Epithelial cell of prostate (primary cell): ENCODE results near the gene ZNF534.
A peak's percentile ranks its signal among the peaks of the same experiment; 100 is the strongest.
"Not testable (repeated sequence)": the region's sequence is repeated elsewhere in the genome, so short reads cannot be mapped to it uniquely, and the experiment has no call there.

Experiments
- DNase-seq: peaks from one replicate; pipeline ENCODE4 v3.0.0-alpha.2; 2011; ENCODE audit warnings: low read depth, low spot score
- H3K27ac ChIP-seq: fragments of 450-650 bp; 2 replicates; pipeline ENCODE4 v1.5.1; 2017; ENCODE audit warnings: mild to moderate bottlenecking

The ZNF534 gene

DNA sequence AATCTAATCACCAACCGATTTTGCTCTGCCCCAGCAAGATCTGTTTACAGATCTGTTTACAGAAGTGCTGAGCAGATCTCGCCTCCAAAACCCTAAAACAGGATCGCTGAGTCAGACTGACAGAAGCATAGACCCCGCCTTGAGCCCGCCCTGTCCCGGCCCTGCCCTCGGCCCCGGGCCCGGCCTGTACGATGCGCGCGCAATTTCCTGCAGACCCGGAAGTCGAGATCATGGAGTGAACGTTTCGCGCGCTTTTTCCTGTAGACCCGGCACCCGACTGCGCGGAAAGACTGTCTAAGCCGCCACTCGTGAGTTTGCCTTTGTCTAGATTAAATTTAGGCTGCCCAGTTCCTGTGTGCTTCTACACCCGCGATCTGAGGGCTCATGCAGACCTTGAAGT, at the start of gene ZNF534:
Gene ZNF534 (plus strand): TSS at position 212 of the 400 bp plus-strand sequence. CDS start 2,327 bp downstream, outside the sequence.
- DNase-seq, result no peak

DNA sequence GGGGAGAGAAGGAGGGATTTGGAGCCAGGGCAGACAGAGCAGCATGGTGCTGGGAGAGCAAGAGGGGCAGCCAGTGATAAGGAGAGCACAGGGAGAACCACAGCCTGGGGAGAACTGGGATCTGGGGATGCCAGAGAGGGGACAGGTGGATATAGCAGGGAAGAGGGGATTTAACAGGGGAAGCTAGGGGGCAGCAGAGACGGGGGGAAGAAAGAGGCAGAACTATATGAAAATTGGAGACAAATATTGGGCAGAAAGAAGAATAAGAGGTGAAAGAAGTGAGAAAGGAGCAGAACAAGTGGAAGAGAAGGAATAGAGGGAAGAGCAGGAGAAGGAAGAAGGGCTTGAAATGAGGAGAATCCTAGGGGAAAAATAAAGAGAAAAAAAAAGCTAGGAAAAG, 37.8 kb upstream of the ZNF534 start:
- DNase-seq, result no peak
- H3K27ac ChIP-seq, result no peak overlapping the region

More for the DNA sequence above, at the start of gene ZNF534:
- H3K27ac ChIP-seq, result no peak within 1 kb of the TSS

DNA sequence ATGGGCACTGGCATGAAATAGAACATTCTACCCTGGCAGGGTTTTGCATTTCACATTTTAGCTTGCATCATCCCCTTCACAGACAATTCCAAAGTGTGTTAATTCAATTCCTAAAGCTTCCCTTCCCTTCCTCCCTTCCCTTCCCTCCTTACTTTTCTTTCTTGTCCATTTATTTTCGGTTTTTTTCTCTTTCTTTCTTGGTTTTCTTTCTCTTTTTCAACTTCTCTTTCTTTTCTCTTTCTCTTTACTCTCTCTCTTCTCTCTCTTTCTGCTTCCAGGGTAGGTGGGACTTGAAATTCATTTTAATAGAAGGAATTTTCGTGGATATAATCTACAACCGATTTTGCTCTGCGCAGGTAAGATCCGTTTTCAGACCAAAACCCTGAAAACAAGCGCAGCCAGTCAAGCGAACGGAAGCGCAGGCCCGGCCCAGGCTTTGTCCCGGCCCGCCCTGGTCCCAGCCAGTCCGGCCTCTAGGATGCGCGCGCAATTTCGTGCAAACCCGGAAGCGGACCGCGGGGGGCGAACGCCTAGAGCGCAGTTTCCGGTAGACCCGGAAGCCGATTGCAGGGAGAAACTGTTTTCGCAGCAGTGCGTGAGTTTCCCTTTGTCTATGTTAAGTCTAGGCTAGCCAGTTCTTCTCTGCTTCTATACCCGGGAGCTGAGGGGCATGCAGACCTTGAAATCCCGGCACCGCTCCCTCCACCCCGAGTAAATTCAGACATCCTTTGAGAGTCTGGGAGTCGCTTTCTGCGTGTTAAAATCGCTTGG, 31.5 kb upstream of the ZNF534 start, which contains the start of gene ZNF528:
Gene ZNF528 (plus strand): TSS at position 540 of the 771 bp plus-strand sequence. CDS start 4,165 bp downstream, outside the sequence.
- DNase-seq, result peak; percentile 40
- peak within 1 kb of the TSS; percentile 77 for H3K27ac ChIP-seq

GRCh38 chr19:52398081-52398441, 30.9 kb upstream of the ZNF534 start:
- DNase-seq, result no peak

GRCh38 chr19:52410276-52410675, 18.7 kb upstream of the ZNF534 start:
- DNase-seq, result no peak

More at GRCh38 chr19:52398081-52398441, 30.9 kb upstream of the ZNF534 start:
- peak overlapping the region; percentile 77 for H3K27ac ChIP-seq

GRCh38 chr19:52415711-52416110, 13.2 kb upstream of the ZNF534 start:
- DNase-seq, result no peak

More at GRCh38 chr19:52410276-52410675, 18.7 kb upstream of the ZNF534 start:
- H3K27ac ChIP-seq, result no peak overlapping the region

GRCh38 chr19:52442179-52442578, 13.2 kb downstream of the ZNF534 start:
- H3K27ac ChIP-seq, result no peak overlapping the region

More at GRCh38 chr19:52415711-52416110, 13.2 kb upstream of the ZNF534 start:
- H3K27ac ChIP-seq, result no peak overlapping the region

DNA sequence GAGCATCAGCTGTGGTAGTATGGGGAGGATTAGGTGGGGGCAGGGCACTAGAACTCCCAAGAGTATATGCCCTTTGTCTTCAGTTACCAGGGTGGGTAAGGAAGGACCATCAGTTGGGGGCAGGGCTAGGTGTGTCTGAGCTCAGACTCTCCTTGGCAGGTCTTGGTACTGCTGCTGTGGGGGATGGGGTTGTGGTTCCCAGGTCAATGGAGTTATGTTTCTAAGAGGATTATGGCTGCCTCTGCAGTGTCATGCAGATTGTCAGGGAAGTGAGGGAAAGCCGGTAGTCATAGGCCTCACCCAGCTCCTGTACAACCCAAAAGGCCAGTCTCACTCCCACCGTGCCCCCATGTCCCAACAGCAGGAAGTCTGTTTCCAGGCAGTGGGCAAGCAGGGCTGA, 15.6 kb downstream of the ZNF534 start:
- no peak overlapping the region for H3K27ac ChIP-seq
- DNase-seq, result no peak

More at GRCh38 chr19:52442179-52442578, 13.2 kb downstream of the ZNF534 start:
- DNase-seq, result no peak

DNA sequence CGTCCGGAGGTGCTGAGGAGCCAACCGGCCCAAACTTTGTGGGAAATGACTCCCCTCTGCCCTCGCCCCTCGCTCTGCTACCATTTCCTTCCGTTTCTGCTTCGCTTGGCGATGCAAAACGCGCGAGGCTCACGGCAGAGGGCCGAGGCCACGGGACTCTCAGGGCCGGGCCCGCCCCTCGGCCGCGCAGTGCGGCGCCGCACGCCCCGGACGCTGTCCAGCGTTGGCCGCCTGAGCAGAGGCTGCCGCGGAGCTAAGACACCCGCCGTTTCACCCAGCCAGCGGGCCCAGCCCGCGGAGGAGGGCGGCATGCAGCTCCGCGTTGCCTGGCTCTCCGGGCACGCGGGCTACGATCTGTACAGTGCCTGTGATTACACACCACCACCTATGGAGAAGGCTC, 22.3 kb downstream of the ZNF534 start:
- H3K27ac ChIP-seq, result no peak overlapping the region
- no peak for DNase-seq

DNA sequence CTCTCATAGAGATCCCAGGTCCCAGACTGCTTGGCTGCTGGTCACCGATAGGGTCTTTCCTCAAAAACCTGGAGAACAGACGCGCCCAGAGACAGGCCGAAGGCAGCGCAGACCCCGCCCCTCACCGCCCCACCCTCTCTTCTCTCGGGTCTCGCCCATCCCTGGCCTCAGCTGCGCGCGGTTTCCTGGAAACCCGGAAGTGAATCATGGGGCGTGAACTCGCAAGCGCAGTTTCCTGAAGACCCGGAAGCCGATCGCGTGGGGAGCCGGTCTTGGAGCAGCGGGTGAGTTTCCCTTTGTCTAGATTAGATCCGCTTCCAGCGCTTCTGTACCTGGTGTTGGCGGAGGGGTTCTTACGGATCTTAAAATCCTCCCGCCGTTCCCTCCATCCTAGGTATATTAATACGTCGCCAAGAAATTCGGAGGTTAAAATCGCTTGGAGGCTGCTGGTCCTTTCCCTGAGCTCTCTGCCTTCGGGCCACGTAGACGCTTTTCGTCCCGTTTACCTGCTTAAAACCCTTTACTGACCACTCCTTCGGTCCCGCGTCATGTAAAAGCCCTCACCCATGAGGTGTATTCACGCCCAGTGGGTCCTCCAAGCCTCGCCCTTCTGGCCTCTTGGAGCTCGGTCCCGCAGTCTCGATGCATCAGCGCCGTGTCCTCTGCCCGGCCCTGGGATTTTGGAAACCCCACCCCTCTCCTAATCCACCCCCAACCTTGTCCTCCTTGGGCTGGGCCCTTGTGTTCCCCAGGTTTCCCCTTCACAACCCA, 24.6 kb downstream of the ZNF534 start, which contains the start of gene ZNF578:
Gene ZNF578 (plus strand): TSS at position 230 of the 771 bp plus-strand sequence. CDS start 48,293 bp downstream, outside the sequence.
- DNase-seq, result peak; percentile 31
- peak within 1 kb of the TSS; percentile 47 for H3K27ac ChIP-seq

GRCh38 chr19:52464798-52465470, 36.0 kb downstream of the ZNF534 start:
- H3K27ac ChIP-seq, result no peak overlapping the region
- DNase-seq, result no peak

DNA sequence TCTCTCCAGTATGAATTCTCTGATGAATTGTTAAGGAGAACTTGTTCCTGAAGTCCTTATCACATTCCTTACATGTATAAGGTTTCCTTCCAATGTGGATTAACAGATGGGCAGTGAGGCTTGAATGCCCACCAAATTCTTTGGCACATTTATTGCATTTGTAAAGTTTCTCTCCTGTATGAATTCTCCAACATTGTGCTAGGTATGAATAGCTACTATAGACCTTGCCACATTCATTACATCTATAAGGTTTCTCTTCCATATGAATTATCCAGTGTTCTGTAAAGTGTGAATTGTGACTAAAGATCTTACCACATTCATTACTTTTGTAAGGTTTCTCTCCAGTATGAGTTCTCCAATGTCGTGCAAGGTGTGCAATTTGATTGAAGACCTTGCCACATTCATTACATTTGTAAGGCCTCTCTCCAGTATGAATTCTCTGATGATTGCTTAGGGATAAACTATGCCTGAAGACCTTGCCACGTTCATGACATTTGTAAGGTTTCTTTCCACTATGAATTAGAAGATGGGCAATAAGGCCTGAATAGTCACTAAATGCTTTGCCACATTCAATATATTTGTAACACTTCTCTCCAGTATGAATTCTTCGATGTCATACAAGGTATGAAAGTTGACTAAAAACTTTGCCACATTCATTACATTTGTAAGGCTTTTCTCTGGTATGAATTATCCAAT, 44.9 kb downstream of the ZNF534 start:
- DNase-seq, result no peak
- no peak overlapping the region for H3K27ac ChIP-seq

DNA sequence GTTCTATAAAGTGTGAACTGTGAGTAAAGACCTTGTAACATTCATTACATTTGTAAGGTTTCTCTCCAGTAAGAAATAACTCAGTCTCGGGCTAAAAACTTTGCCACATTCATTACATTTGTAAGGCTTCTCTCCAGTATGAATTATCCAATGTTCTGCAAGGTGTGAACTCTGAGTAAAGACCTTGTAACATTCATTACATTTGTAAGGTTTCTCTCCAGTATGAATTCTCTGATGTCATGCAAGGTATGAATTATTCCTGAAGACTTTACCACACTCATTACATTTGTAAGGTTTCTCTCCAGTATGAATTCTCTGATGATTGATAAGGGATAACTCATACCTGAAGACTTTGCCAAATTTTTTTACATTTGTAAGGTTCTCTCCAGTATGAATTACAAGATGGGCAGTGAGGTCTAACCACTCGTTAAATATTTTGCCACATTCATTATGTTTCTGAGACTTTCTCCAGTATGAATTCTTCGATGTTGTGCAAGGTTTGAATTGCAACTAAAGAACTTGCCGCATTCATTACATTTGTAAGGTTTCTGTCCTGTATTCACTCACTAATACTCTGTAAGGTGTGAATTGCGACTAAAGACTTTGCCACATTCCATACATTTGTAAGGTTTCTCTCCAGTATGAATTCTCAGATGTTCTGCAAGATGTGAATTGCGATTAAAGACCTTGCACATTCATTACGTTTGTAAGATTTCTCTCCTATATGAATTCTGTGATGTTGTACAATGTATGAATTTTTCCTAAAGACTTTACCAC, 45.6 kb downstream of the ZNF534 start:
- DNase-seq, result no peak
- H3K27ac ChIP-seq, result no peak overlapping the region

DNA sequence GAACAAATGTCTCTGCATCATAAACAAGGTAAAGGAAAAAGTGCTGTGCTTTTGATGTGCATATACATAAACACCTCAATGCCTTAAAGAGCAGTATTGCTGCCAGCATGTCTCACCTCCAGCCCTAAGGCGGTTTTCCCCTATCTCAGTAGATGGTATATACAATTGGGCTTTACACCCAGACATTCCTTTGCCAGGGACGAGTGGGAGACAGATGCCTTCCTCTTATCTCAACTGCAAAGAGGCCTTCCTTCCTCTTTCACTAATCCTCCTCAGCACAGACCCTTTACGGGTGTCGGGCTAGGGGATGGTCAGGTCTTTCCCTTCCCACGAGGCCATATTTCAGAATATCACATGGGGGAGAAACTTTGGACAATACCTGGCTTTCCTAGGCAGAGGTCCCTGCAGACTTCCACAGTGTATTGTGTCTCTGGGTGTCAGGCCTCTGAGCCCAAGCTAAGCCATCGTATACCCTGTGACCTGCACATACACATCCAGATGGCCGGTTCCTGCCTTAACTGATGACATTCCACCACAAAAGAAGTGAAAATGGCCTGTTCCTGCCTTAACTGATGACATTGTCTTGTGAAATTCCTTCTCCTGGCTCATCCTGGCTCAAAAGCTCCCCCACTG, 55.3 kb downstream of the ZNF534 start:
- not testable (repeated sequence) for H3K27ac ChIP-seq, DNase-seq

DNA sequence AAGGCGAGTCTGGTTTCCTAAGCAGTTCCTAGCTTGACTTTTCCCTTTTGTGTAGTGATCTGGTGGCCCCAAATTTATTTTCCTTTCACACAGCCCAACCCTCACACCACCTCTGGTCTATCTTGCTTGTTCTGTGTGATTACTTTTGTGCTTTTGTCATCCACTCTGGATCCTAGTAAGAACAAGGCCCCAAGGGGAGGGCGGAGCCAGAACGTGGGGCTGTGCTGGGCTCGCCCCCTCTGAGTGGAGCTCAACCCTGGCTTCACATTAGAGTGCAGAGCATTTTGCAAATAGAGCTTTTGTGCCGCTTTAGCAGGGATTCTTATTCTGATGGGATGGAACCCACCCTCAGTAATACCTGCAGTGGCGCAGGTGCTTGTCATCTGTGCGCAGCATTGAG, 56.1 kb downstream of the ZNF534 start:
- H3K27ac ChIP-seq, DNase-seq: not testable (repeated sequence)

DNA sequence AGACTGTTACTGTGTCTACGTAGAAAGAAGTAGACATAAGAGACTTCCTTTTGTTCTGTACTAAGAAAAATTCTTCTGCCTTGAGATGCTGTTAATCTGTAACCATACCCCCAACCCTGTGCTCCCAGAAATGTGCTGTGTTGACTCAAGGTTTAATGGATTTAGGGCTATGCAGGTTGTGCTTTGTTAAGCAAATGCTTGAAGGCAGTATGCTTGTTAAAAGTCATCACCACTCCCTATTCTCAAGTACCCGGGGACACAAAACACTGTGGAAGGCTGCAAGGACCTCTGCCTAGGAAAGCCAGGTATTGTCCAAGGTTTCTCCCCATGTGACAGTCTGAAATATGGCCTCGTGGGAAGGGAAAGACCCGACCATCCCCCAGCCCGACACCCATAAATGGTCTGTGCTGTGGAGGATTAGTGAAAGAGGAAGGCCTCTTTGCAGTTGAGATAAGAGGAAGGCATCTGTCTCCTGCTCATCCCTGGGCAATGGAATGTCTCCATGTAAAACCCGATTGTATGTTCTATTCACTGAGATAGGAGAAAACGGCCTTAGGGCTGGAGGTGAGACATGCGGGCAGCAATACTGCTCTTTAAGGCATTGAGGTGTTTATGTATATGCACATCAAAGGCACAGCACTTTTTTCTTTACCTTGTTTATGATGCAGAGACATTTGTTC, 56.8 kb downstream of the ZNF534 start:
- DNase-seq, H3K27ac ChIP-seq: not testable (repeated sequence)

GRCh38 chr19:52492201-52492993, 63.4 kb downstream of the ZNF534 start:
- no peak overlapping the region for H3K27ac ChIP-seq
- no peak for DNase-seq
